Fibroblast of peridontal ligament (primary cell): ENCODE results near the gene SNTB2.
A peak's percentile ranks its signal among the peaks of the same experiment; 100 is the strongest.
"Not testable (repeated sequence)": the region's sequence is repeated elsewhere in the genome, so short reads cannot be mapped to it uniquely, and the experiment has no call there.

ENCODE experiments used
- DNase-seq: peaks from one replicate; pipeline ENCODE4 v3.0.0-alpha.2; 2010; ENCODE audit errors: extremely low read depth

Gene SNTB2

GRCh38 chr16:69236319-69236718, 49.4 kb downstream of the SNTB2 start:
- DNase-seq, result peak; percentile 55

- no peak for DNase-seq
Measured at GRCh38 chr16:69237296-69237695, 50.3 kb downstream of the SNTB2 start.

- DNase-seq, result no peak
Measured at GRCh38 chr16:69239851-69240250, 52.9 kb downstream of the SNTB2 start.

GRCh38 chr16:69240331-69240730, 53.4 kb downstream of the SNTB2 start:
- DNase-seq, result no peak

- peak; percentile 59 for DNase-seq
Measured at GRCh38 chr16:69241926-69242325, 55.0 kb downstream of the SNTB2 start.

GRCh38 chr16:69243479-69243878, 56.5 kb downstream of the SNTB2 start:
- DNase-seq, result peak; percentile 92

- no peak for DNase-seq
Measured at GRCh38 chr16:69244336-69244735, 57.4 kb downstream of the SNTB2 start.

GRCh38 chr16:69250081-69250480, 63.1 kb downstream of the SNTB2 start:
- peak; percentile 47 for DNase-seq

GRCh38 chr16:69253870-69254341, 66.9 kb downstream of the SNTB2 start:
- DNase-seq, result peak; percentile 63

GRCh38 chr16:69259428-69259764, 72.4 kb downstream of the SNTB2 start:
- DNase-seq, result not testable (repeated sequence)

GRCh38 chr16:69260019-69260418, 73.1 kb downstream of the SNTB2 start:
- DNase-seq, result no peak

- no peak for DNase-seq
Measured at GRCh38 chr16:69260506-69260905, 73.5 kb downstream of the SNTB2 start.

- no peak for DNase-seq
Measured at GRCh38 chr16:69266334-69267063, 79.5 kb downstream of the SNTB2 start.

- DNase-seq, result no peak
Measured at GRCh38 chr16:69267633-69268032, 80.7 kb downstream of the SNTB2 start.

- DNase-seq, result peak; percentile 92
Measured at GRCh38 chr16:69270395-69270794, 83.4 kb downstream of the SNTB2 start.

- peak; percentile 81 for DNase-seq
Measured at GRCh38 chr16:69270831-69271230, 83.9 kb downstream of the SNTB2 start.

- DNase-seq, result peak; percentile 94
Measured at GRCh38 chr16:69273009-69273408, 86.0 kb downstream of the SNTB2 start.

GRCh38 chr16:69274699-69275235, 87.8 kb downstream of the SNTB2 start:
- no peak for DNase-seq

GRCh38 chr16:69276148-69277115, 89.5 kb downstream of the SNTB2 start:
- DNase-seq, result peak; percentile 100

- DNase-seq, result no peak
Measured at GRCh38 chr16:69277413-69277812, 90.4 kb downstream of the SNTB2 start.

- DNase-seq, result no peak
Measured at GRCh38 chr16:69283851-69284250, 96.9 kb downstream of the SNTB2 start.

- DNase-seq, result no peak
Measured at GRCh38 chr16:69285240-69285639, 98.3 kb downstream of the SNTB2 start.
